DOHH2 (cell line): Measurements from ENCODE around the gene PIGN.

Experiments
- H3F3A ChIP-seq: fragments of 200-600 bp; sonication (generic), shearing (Covaris generic); 2 replicates; pipeline ENCODE4 v1.6.0; 2016; ENCODE audit warnings: antibody characterized with exemption, mild to moderate bottlenecking; ENCODE audit not compliant: control insufficient read depth, insufficient read depth
- H3K27ac ChIP-seq: fragments of 200-600 bp; sonication (generic); 2 replicates; pipeline ENCODE4 v1.5.1; 2014; ENCODE audit warnings: low read depth, mild to moderate bottlenecking, low read length, moderate library complexity
- H3K27me3 ChIP-seq: fragments of 200-600 bp; sonication (generic); 2 replicates; pipeline ENCODE4 v1.6.1; 2014; ENCODE audit warnings: mild to moderate bottlenecking, low read length, mixed read lengths; ENCODE audit not compliant: control insufficient read depth
- H3K36me3 ChIP-seq: fragments of 200-600 bp; sonication (generic); 2 replicates; pipeline ENCODE4 v1.6.1; 2014; ENCODE audit warnings: mild to moderate bottlenecking, low read length, moderate library complexity, mixed read lengths; ENCODE audit not compliant: control insufficient read depth
- H3K4me1 ChIP-seq: fragments of 200-600 bp; sonication (generic); 2 replicates; pipeline ENCODE4 v1.6.1; 2014; ENCODE audit warnings: mild to moderate bottlenecking, low read length, mixed read lengths; ENCODE audit not compliant: control insufficient read depth
- H3K4me2 ChIP-seq: fragments of 200-600 bp; sonication (generic); 2 replicates; pipeline ENCODE4 v1.6.0; 2014; ENCODE audit warnings: mild to moderate bottlenecking, low read length, moderate library complexity
- H3K4me3 ChIP-seq: fragments of 200-600 bp; sonication (generic); 2 replicates; pipeline ENCODE4 v1.5.1; 2014; ENCODE audit warnings: mild to moderate bottlenecking, low read length, mixed read lengths
- H3K79me2 ChIP-seq: fragments of 200-600 bp; sonication (generic); 2 replicates; pipeline ENCODE4 v1.6.1; 2014; ENCODE audit warnings: mild to moderate bottlenecking, low read length, mixed read lengths; ENCODE audit not compliant: control insufficient read depth
- H3K9me2 ChIP-seq: fragments of 200-600 bp; sonication (generic); replicated peaks from 2 replicates; pipeline ENCODE4 v1.6.1; 2014; ENCODE audit warnings: mild to moderate bottlenecking, low read length, mixed read lengths; ENCODE audit not compliant: control insufficient read depth
- H3K9me3 ChIP-seq: fragments of 200-600 bp; sonication (generic); 2 replicates; pipeline ENCODE4 v1.6.1; 2014; ENCODE audit warnings: antibody characterized with exemption, low read length, mixed read lengths; ENCODE audit not compliant: control insufficient read depth, insufficient read depth
- H4K20me1 ChIP-seq: fragments of 200-600 bp; sonication (generic); 2 replicates; pipeline ENCODE4 v1.6.0; 2014; ENCODE audit warnings: low read depth, mild to moderate bottlenecking, antibody characterized with exemption, low read length, moderate library complexity; ENCODE audit not compliant: control insufficient read depth, insufficient read depth
- EZH2phosphoT487 ChIP-seq: fragments of 200-600 bp; sonication (generic); IDR thresholded peaks from 2 replicates; pipeline ENCODE4 v1.6.1; 2017; ENCODE audit warnings: borderline replicate concordance, mild to moderate bottlenecking, antibody characterized with exemption, low read length, moderate library complexity, mixed read lengths
- TF ChIP-seq, protein P1 (sequence below): fragments of 200-600 bp; sonication (generic); IDR thresholded peaks from one replicate; pipeline ENCODE4 v1.5.1; 2014; ENCODE audit warnings: antibody characterized with exemption, mild to moderate bottlenecking, low read depth, low read length; ENCODE audit not compliant: poor library complexity, severe bottlenecking

The PIGN gene

GRCh38 chr18:62210138-62210537 lies 23.3 kb upstream of the PIGN start:
- H3K4me1 ChIP-seq = no peaks in the 10 kb centered on the region
- H3K27me3 ChIP-seq = no peaks in the 10 kb centered on the region
- H3K36me3 ChIP-seq = peaks cover 30% of the 10 kb centered on the region
- no peak overlapping the region for H3K4me2 ChIP-seq
- no peaks in the 10 kb centered on the region for H3K9me3 ChIP-seq
- H4K20me1 ChIP-seq = no peaks in the 10 kb centered on the region
- no peak overlapping the region for H3K4me3 ChIP-seq
- H3F3A ChIP-seq = no peaks in the 10 kb centered on the region
- no peaks in the 10 kb centered on the region for H3K9me2 ChIP-seq
- TF ChIP-seq EZH2phosphoT487 = no peak
- no peak overlapping the region for H3K27ac ChIP-seq
- H3K79me2 ChIP-seq = peaks cover 64% of the 10 kb centered on the region

GRCh38 chr18:62209046-62209445 lies 22.2 kb upstream of the PIGN start:
- peaks cover 72% of the 10 kb centered on the region for H3K79me2 ChIP-seq
- H3K9me2 ChIP-seq = no peaks in the 10 kb centered on the region
- peaks cover 24% of the 10 kb centered on the region for H3K36me3 ChIP-seq
- no peak overlapping the region for H3K4me2 ChIP-seq
- no peaks in the 10 kb centered on the region for H3K9me3 ChIP-seq
- H3K27ac ChIP-seq = no peak overlapping the region
- H3F3A ChIP-seq = no peaks in the 10 kb centered on the region
- H4K20me1 ChIP-seq = no peaks in the 10 kb centered on the region
- H3K4me3 ChIP-seq = no peak overlapping the region
- no peaks in the 10 kb centered on the region for H3K27me3 ChIP-seq
- no peaks in the 10 kb centered on the region for H3K4me1 ChIP-seq
- TF ChIP-seq, protein P1, sequence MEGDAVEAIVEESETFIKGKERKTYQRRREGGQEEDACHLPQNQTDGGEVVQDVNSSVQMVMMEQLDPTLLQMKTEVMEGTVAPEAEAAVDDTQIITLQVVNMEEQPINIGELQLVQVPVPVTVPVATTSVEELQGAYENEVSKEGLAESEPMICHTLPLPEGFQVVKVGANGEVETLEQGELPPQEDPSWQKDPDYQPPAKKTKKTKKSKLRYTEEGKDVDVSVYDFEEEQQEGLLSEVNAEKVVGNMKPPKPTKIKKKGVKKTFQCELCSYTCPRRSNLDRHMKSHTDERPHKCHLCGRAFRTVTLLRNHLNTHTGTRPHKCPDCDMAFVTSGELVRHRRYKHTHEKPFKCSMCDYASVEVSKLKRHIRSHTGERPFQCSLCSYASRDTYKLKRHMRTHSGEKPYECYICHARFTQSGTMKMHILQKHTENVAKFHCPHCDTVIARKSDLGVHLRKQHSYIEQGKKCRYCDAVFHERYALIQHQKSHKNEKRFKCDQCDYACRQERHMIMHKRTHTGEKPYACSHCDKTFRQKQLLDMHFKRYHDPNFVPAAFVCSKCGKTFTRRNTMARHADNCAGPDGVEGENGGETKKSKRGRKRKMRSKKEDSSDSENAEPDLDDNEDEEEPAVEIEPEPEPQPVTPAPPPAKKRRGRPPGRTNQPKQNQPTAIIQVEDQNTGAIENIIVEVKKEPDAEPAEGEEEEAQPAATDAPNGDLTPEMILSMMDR = no peak
- no peak for TF ChIP-seq EZH2phosphoT487

DNA sequence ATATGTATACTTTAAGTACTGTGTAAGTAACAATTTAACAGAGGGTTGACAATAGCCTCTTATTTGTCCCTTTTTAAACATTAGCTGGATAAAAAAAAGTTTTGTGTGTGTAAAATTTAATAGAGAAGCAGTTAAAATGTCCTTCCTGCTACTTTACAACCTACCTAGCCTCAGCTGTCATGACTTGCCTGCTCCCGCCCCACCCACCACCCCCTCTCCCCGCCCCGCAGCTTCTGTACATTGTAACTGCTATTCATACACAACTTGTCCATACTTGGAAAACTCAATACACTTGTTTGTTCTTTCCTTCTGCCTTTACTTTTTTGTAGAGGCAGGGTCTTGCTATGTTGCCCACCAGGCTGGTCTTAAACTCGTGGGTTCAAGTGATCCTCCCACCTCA lies 19.7 kb upstream of the PIGN start:
- TF ChIP-seq, protein P1 = no peak
- no peak for TF ChIP-seq EZH2phosphoT487
- H4K20me1 ChIP-seq = no peaks in the 10 kb centered on the region
- H3K4me2 ChIP-seq = no peak overlapping the region
- H3K9me2 ChIP-seq = no peaks in the 10 kb centered on the region
- H3K27me3 ChIP-seq = no peaks in the 10 kb centered on the region
- no peak overlapping the region for H3K27ac ChIP-seq
- H3F3A ChIP-seq = no peaks in the 10 kb centered on the region
- no peaks in the 10 kb centered on the region for H3K4me1 ChIP-seq
- peaks cover 83% of the 10 kb centered on the region for H3K79me2 ChIP-seq
- H3K4me3 ChIP-seq = no peak overlapping the region
- no peaks in the 10 kb centered on the region for H3K9me3 ChIP-seq
- peaks cover 14% of the 10 kb centered on the region; the same call in 1 of the 2 replicates for H3K36me3 ChIP-seq

DNA sequence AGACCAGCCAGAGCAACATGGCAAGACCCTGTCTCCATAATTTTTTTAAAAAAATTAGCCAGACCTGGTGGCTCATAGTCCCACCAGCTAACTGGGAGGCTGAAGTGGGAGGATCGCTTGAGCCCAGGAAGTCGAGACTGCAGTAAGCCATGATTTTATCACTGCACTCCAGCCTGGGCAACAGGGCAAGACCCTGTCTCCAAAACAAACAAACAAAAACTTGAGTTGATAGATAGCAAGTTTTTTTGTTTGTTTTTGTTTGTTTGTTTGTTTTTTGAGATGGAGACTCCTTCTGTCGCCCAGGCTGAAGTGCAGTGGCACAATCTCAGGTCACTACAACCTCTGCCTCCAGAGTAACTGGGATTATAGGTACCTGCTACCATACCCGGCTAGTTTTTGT lies 19.0 kb upstream of the PIGN start:
- H3K36me3 ChIP-seq = peaks cover 11% of the 10 kb centered on the region; the same call in 1 of the 2 replicates
- no peaks in the 10 kb centered on the region for H3K4me1 ChIP-seq
- no peak overlapping the region for H3K4me3 ChIP-seq
- TF ChIP-seq, protein P1 = no peak
- no peak for TF ChIP-seq EZH2phosphoT487
- H3K27ac ChIP-seq = no peak overlapping the region
- H4K20me1 ChIP-seq = no peaks in the 10 kb centered on the region
- no peaks in the 10 kb centered on the region for H3K9me3 ChIP-seq
- H3K27me3 ChIP-seq = no peaks in the 10 kb centered on the region
- H3F3A ChIP-seq = no peaks in the 10 kb centered on the region
- H3K79me2 ChIP-seq = peaks cover 85% of the 10 kb centered on the region
- no peaks in the 10 kb centered on the region for H3K9me2 ChIP-seq
- no peak overlapping the region for H3K4me2 ChIP-seq
